Hepatocyte (in vitro differentiated cells): ENCODE results near the gene CCDC159. TPM values are rescaled to one million over a fixed set of nuclear protein-coding genes. Genes with fewer than 3 reads are reported as not detected.

Source experiments
- DNase-seq: peaks from one replicate; pipeline ENCODE4 v3.0.0-alpha.2; 2016; ENCODE audit warnings: low spot score
- H2AFZ ChIP-seq: fragments of 200-600 bp; sonication (generic); 2 replicates; pipeline ENCODE4 v1.6.0; 2016; ENCODE audit warnings: antibody characterized with exemption, mild to moderate bottlenecking
- H3K27ac ChIP-seq: fragments of 200-600 bp; sonication (generic); 2 replicates; pipeline ENCODE4 v1.5.1; 2016; ENCODE audit warnings: mild to moderate bottlenecking
- H3K27me3 ChIP-seq: fragments of 200-600 bp; sonication (generic); 2 replicates; pipeline ENCODE4 v1.6.1; 2016
- H3K36me3 ChIP-seq: fragments of 200-600 bp; sonication (generic); replicated peaks from 2 replicates; pipeline ENCODE4 v1.5.1; 2016; ENCODE audit warnings: low read depth; ENCODE audit not compliant: insufficient read depth
- H3K4me1 ChIP-seq: fragments of 200-600 bp; sonication (generic); 2 replicates; pipeline ENCODE4 v1.5.1; 2016; ENCODE audit warnings: mild to moderate bottlenecking, moderate library complexity; ENCODE audit not compliant: insufficient read depth
- H3K4me2 ChIP-seq: fragments of 200-600 bp; sonication (generic); 2 replicates; pipeline ENCODE4 v1.6.0; 2016
- H3K4me3 ChIP-seq: fragments of 200-600 bp; sonication (generic); 2 replicates; pipeline ENCODE4 v1.5.1; 2016; ENCODE audit warnings: mild to moderate bottlenecking
- H3K79me2 ChIP-seq: fragments of 200-600 bp; sonication (generic); 2 replicates; pipeline ENCODE4 v1.6.0; 2017; ENCODE audit warnings: mild to moderate bottlenecking
- H3K9me2 ChIP-seq: fragments of 200-600 bp; sonication (generic); replicated peaks from 2 replicates; pipeline ENCODE4 v1.6.0; 2017; ENCODE audit warnings: mild to moderate bottlenecking; ENCODE audit not compliant: insufficient read depth
- H3K9me3 ChIP-seq: fragments of 200-600 bp; sonication (generic); 2 replicates; pipeline ENCODE4 v1.5.1; 2016; ENCODE audit warnings: low read depth, mild to moderate bottlenecking
- H4K20me1 ChIP-seq: fragments of 200-600 bp; sonication (generic); 2 replicates; pipeline ENCODE4 v1.6.0; 2016; ENCODE audit warnings: mild to moderate bottlenecking; ENCODE audit not compliant: insufficient read depth, poor library complexity, severe bottlenecking
- CTCF ChIP-seq: fragments of 200-600 bp; sonication (generic); IDR thresholded peaks from 2 replicates; pipeline ENCODE4 v1.5.1; 2016; ENCODE audit warnings: antibody characterized with exemption, mild to moderate bottlenecking; ENCODE audit not compliant: poor library complexity
- EZH2 ChIP-seq: fragments of 200-600 bp; sonication (generic); IDR thresholded peaks from 2 replicates; pipeline ENCODE4 v1.6.1; 2016; ENCODE audit warnings: antibody characterized with exemption, mild to moderate bottlenecking, borderline replicate concordance
- EZH2phosphoT487 ChIP-seq: fragments of 200-600 bp; sonication (generic); IDR thresholded peaks from one replicate; pipeline ENCODE4 v1.6.1; 2018; ENCODE audit warnings: antibody characterized with exemption, mild to moderate bottlenecking, low read depth, moderate library complexity; ENCODE audit not compliant: unreplicated experiment, severe bottlenecking
- WGBS: methylation state at CpG from one replicate; pipeline ENCODE4 v1.1.6; 2016; ENCODE audit warnings: low lambda C conversion rate; ENCODE audit errors: missing lambda C conversion rate; 5-methylcytosine and 5-hydroxymethylcytosine counted together
- polyA plus RNA-seq: library from polyadenylated mRNA; unstranded; fragments of >200 nt; fragmentation: Nextera tagmentation; extraction: Ambion mirVana; gene quantifications from 2 replicates; pipeline ENCODE4 v1.2.1, GENCODE V29; 2016
- total RNA-seq: library from RNA; depleted of rRNA; stranded (reverse); fragments of >200 nt; gene quantifications from 2 replicates; pipeline ENCODE4 v1.2.3, GENCODE V29; 2014

CCDC159 gene
- total and polyA plus RNA-seq, 2 experiments from 2014 or later, result 10.1 to 27.1 TPM

- H3K4me2 ChIP-seq, result no peak overlapping the region
- no peaks in the 10 kb centered on the region for H3K79me2 ChIP-seq
- H2AFZ ChIP-seq, result no peak overlapping the region
- H3K36me3 ChIP-seq, result no peaks in the 10 kb centered on the region
- no peak overlapping the region for H3K4me3 ChIP-seq
- no peaks in the 10 kb centered on the region for H3K9me2 ChIP-seq
- H3K27me3 ChIP-seq, result no peaks in the 10 kb centered on the region
- TF ChIP-seq CTCF (no peak), EZH2phosphoT487 (no peak), EZH2 (no peak)
- no peak overlapping the region for H3K27ac ChIP-seq
- H3K9me3 ChIP-seq, result no peaks in the 10 kb centered on the region
- no peaks in the 10 kb centered on the region for H3K4me1 ChIP-seq
- DNase-seq, result no peak
- H4K20me1 ChIP-seq, result no peaks in the 10 kb centered on the region
- WGBS, result 95% methylated on average over 1 of the region's 1 CpG
Observed at GRCh38 chr19:11400798-11401197, 54.5 kb downstream of the CCDC159 start.

- TF ChIP-seq EZH2 (no peak), EZH2phosphoT487 (no peak), CTCF (no peak)
- Histone ChIP-seq H2AFZ (no peak overlapping the region), H3K4me3 (no peak overlapping the region), H3K27me3 (no peaks in the 10 kb centered on the region), H3K9me2 (no peaks in the 10 kb centered on the region), H3K79me2 (no peaks in the 10 kb centered on the region), H3K27ac (no peak overlapping the region), H3K36me3 (no peaks in the 10 kb centered on the region), H4K20me1 (no peaks in the 10 kb centered on the region), H3K9me3 (no peaks in the 10 kb centered on the region), H3K4me1 (no peaks in the 10 kb centered on the region), H3K4me2 (no peak overlapping the region)
- no peak for DNase-seq
- 88% methylated on average over 4 of the region's 9 CpGs for WGBS
Observed at GRCh38 chr19:11401808-11402543, 55.7 kb downstream of the CCDC159 start.

Other genes with a start within 250 kb of the CCDC159 start
- gene SPC24, start 190.7 kb upstream of the CCDC159 start, total RNA-seq, result 9.0 and 11.5 TPM in 2 replicates
- gene SPC24, start 190.7 kb upstream of the CCDC159 start, polyA plus RNA-seq, result 5.2 and 8.8 TPM in 2 replicates
- gene KANK2, start 149.0 kb upstream of the CCDC159 start, total RNA-seq, result 58.3 and 60.3 TPM in 2 replicates
- 35.2 and 39.6 TPM in 2 replicates for gene KANK2, start 149.0 kb upstream of the CCDC159 start, polyA plus RNA-seq
- 24.9 and 25.5 TPM in 2 replicates for gene ANGPTL8, start 106.9 kb upstream of the CCDC159 start, total RNA-seq
- gene ANGPTL8, start 106.9 kb upstream of the CCDC159 start, polyA plus RNA-seq, result 14.4 and 20.8 TPM in 2 replicates
- 12.6 and 17.4 TPM in 2 replicates for gene DOCK6, start 84.0 kb upstream of the CCDC159 start, total RNA-seq
- gene DOCK6, start 84.0 kb upstream of the CCDC159 start, polyA plus RNA-seq, result 36.8 and 43.7 TPM in 2 replicates
- not detected in 2 replicates for gene TSPAN16, start 50.4 kb upstream of the CCDC159 start, total RNA-seq
- gene TSPAN16, start 50.4 kb upstream of the CCDC159 start, polyA plus RNA-seq, result not detected in 2 replicates
- gene RAB3D, start 6.9 kb upstream of the CCDC159 start, total RNA-seq, result 63.7 and 71.6 TPM in 2 replicates
- 27.3 and 32.6 TPM in 2 replicates for gene RAB3D, start 6.9 kb upstream of the CCDC159 start, polyA plus RNA-seq
- gene TMEM205, start 251 bp upstream of the CCDC159 start, total RNA-seq, result 188 TPM in 2 replicates
- 199 and 212 TPM in 2 replicates for gene TMEM205, start 251 bp upstream of the CCDC159 start, polyA plus RNA-seq
- gene PLPPR2, start 8.9 kb downstream of the CCDC159 start, total RNA-seq, result 10.9 and 25.9 TPM in 2 replicates
- 41.7 and 47.0 TPM in 2 replicates for gene PLPPR2, start 8.9 kb downstream of the CCDC159 start, polyA plus RNA-seq
- 2.2 and 3.1 TPM in 2 replicates for gene SWSAP1, start 28.1 kb downstream of the CCDC159 start, total RNA-seq
- 4.0 and 4.9 TPM in 2 replicates for gene SWSAP1, start 28.1 kb downstream of the CCDC159 start, polyA plus RNA-seq
- gene EPOR, start 37.8 kb downstream of the CCDC159 start, total RNA-seq, result 16.6 and 20.9 TPM in 2 replicates
- gene EPOR, start 37.8 kb downstream of the CCDC159 start, polyA plus RNA-seq, result 34.2 and 46.8 TPM in 2 replicates
- 20.6 and 27.6 TPM in 2 replicates for gene RGL3, start 72.8 kb downstream of the CCDC159 start, total RNA-seq
- 55.6 and 94.8 TPM in 2 replicates for gene RGL3, start 72.8 kb downstream of the CCDC159 start, polyA plus RNA-seq
- gene ODAD3, start 88.6 kb downstream of the CCDC159 start, total RNA-seq, result 0.08 and 1.3 TPM in 2 replicates
- 1.4 and 1.9 TPM in 2 replicates for gene ODAD3, start 88.6 kb downstream of the CCDC159 start, polyA plus RNA-seq
- 60.0 and 85.1 TPM in 2 replicates for gene PRKCSH, start 89.1 kb downstream of the CCDC159 start, total RNA-seq
- 245 and 251 TPM in 2 replicates for gene PRKCSH, start 89.1 kb downstream of the CCDC159 start, polyA plus RNA-seq
- 0.30 TPM in 1 of 2 replicates, not detected in the other for gene ELAVL3, start 134.5 kb downstream of the CCDC159 start, total RNA-seq
- 0.11 and 0.18 TPM in 2 replicates for gene ELAVL3, start 134.5 kb downstream of the CCDC159 start, polyA plus RNA-seq
- gene ZNF653, start 159.3 kb downstream of the CCDC159 start, total RNA-seq, result 8.4 and 9.5 TPM in 2 replicates
- gene ZNF653, start 159.3 kb downstream of the CCDC159 start, polyA plus RNA-seq, result 9.6 and 10.2 TPM in 2 replicates
- 32.5 and 36.3 TPM in 2 replicates for gene ECSIT, start 182.6 kb downstream of the CCDC159 start, total RNA-seq
- 23.2 and 26.3 TPM in 2 replicates for gene ECSIT, start 182.6 kb downstream of the CCDC159 start, polyA plus RNA-seq
- gene CNN1, start 192.3 kb downstream of the CCDC159 start, total RNA-seq, result 12.1 and 20.1 TPM in 2 replicates
- 12.6 and 12.9 TPM in 2 replicates for gene CNN1, start 192.3 kb downstream of the CCDC159 start, polyA plus RNA-seq
- 28.1 and 30.3 TPM in 2 replicates for gene ELOF1, start 212.7 kb downstream of the CCDC159 start, total RNA-seq
- gene ELOF1, start 212.7 kb downstream of the CCDC159 start, polyA plus RNA-seq, result 72.6 and 81.1 TPM in 2 replicates
- 16.6 and 18.1 TPM in 2 replicates for gene ACP5, start 231.1 kb downstream of the CCDC159 start, total RNA-seq
- 6.5 and 7.2 TPM in 2 replicates for gene ACP5, start 231.1 kb downstream of the CCDC159 start, polyA plus RNA-seq